C4-2B (cell line): Measurements from ENCODE around the gene ANTXRL.

Source experiments
- H3K27ac ChIP-seq: fragments of 450-650 bp; 2 replicates; pipeline ENCODE4 v1.5.1; 2017
- ZFX ChIP-seq: fragments of 450-650 bp; IDR thresholded peaks from 2 replicates; pipeline ENCODE4 v1.6.1; 2017
- TF ChIP-seq, protein P1 (sequence below): fragments of 450-650 bp; conservative IDR thresholded peaks from 2 replicates; pipeline ENCODE4 v1.5.1; 2017; ENCODE audit warnings: mild to moderate bottlenecking

Gene ANTXRL

DNA sequence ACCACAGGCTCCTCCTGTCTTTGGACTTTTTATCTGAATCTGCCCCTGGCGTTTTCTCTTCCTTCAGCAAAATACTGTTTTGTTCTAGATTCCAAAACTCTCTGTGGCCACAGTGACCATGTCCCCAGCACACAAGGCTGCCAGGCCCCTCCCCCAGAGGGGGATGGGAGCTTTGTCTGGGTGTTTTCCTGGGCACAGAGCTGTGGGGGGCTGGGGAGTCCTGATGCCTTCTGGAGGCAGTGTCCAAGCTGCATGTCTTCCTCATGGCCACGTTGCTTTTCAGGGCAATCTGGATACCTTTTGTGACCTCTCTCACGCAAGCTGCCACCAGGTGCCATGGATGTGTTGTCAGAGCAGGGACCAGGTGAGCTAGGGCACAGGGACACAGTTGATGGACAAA, 26.2 kb downstream of the ANTXRL start:
- no peak for TF ChIP-seq ZFX
- TF ChIP-seq, protein P1, sequence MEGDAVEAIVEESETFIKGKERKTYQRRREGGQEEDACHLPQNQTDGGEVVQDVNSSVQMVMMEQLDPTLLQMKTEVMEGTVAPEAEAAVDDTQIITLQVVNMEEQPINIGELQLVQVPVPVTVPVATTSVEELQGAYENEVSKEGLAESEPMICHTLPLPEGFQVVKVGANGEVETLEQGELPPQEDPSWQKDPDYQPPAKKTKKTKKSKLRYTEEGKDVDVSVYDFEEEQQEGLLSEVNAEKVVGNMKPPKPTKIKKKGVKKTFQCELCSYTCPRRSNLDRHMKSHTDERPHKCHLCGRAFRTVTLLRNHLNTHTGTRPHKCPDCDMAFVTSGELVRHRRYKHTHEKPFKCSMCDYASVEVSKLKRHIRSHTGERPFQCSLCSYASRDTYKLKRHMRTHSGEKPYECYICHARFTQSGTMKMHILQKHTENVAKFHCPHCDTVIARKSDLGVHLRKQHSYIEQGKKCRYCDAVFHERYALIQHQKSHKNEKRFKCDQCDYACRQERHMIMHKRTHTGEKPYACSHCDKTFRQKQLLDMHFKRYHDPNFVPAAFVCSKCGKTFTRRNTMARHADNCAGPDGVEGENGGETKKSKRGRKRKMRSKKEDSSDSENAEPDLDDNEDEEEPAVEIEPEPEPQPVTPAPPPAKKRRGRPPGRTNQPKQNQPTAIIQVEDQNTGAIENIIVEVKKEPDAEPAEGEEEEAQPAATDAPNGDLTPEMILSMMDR, result no peak
- no peak overlapping the region for H3K27ac ChIP-seq

DNA sequence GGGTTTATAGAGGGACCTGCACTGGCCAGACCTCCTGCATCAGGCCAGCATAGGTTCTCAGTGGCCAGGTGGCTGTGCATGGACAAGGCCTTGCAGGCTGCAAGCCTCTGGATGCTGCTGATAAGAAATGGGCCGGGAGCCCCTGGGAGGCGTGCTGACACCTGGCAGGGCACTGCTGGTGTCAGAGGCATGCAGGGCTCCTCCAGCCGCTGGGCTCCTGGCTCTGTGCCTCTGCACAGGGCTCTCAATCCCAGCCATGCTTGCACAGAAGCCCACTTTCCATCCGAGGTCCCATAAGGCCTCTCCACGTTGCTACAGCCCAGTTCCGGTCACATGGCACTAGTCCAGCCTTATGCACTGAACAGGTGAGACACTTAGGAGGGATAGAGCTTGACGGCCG, 27.3 kb downstream of the ANTXRL start:
- no peak for TF ChIP-seq ZFX
- TF ChIP-seq, protein P1, result no peak
- peak overlapping the region; percentile 77 for H3K27ac ChIP-seq

DNA sequence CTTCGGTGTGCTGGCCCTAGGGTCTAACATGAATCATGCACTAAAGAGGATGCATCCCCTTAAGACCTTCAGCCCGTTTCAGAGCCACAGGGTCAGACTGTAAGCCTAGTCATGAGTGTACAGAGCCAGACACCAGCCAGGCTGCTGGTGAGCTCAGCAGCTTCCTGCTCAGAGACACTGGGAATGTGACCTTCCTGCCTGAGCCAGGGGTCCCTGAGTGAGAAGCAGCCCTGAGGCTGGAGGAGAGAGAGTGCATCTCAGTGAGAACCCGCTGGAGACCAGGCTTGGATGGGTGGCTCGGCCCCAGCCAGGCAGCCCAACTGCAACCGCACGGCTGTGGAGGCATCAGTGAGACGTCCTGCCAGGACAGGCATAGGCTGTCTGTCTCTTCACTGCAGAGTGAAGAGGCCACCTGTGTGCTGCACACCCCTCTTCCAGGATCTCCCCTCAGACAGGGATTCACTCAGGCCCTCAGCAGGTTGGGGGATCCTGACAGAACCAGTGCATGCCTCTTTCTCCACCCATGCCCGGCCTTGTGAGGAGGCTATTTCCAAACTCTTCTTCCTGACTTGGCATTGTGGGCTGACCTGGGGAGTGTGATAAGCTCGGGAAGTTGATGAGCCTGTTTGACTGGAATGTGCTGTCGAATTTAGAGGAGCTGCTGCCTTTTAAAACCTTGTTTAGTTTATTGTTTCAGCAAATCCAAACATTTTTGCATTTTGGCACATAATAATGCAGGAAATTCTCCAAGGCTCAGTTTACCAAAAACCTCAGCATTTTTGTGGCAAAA, 28.5 kb downstream of the ANTXRL start:
- H3K27ac ChIP-seq, result peak overlapping the region; percentile 77

DNA sequence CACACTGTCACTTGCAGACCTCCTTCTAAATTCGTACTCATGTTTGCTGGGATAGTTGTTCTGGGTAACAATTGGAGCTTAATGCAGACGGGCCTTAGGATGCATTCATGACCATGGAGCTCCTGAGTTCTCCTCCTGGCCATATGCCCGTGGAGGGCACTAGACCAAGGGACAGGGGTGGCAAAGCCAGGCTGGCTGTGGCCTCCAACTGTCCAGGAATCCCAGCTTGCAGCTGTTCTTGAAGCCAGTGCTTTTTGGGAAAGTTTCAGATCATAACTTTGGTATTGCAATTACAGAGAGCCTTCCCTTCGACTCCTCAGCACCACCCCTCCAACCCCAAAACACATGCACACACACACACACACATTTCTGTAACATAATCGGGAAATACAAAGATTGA, 30.6 kb downstream of the ANTXRL start:
- TF ChIP-seq, protein P1, result no peak
- no peak for TF ChIP-seq ZFX
- no peak overlapping the region for H3K27ac ChIP-seq

DNA sequence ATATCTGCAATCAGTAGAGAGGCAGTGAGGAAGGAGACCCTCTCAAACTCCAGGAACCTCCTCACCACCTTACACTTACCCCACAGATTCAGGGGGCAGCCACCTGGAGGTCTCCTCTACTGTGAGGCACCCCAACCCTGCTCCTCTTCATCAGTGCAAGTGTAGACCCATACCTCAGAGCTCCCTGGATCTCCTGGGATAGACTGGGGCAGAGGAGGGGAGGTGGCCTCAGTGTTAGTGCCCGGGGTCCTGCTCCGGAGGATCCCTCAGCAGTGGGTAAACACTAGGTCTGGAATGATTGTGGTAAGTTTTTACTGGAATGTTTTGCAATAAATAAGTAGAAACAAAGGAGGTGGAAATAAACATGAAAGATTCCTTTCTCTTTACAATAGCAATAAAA, 31.1 kb downstream of the ANTXRL start:
- H3K27ac ChIP-seq, result no peak overlapping the region

DNA sequence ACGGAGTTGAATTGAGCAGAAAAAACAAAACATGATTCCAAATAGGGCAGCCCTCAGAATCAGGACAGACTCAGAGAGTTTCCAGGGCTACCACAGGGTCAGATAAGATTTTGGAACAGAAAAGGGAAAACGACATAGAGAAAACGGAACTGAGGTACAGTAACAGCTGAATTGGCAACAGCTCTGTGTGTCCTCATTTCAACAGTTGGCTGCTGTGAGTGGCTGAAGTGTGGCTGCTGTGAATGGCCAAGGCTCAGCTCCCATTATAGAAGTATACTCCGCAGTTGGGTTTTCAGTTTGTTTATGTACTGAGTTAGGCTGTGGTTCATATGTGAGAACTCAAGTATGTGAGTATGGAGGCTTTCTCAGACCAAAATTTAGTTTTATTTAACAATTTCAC, 32.0 kb downstream of the ANTXRL start:
- no peak overlapping the region for H3K27ac ChIP-seq
- no peak for TF ChIP-seq ZFX
- TF ChIP-seq, protein P1, result no peak

More for the DNA sequence above, 31.1 kb downstream of the ANTXRL start:
- no peak for TF ChIP-seq ZFX
- TF ChIP-seq, protein P1, result no peak

DNA sequence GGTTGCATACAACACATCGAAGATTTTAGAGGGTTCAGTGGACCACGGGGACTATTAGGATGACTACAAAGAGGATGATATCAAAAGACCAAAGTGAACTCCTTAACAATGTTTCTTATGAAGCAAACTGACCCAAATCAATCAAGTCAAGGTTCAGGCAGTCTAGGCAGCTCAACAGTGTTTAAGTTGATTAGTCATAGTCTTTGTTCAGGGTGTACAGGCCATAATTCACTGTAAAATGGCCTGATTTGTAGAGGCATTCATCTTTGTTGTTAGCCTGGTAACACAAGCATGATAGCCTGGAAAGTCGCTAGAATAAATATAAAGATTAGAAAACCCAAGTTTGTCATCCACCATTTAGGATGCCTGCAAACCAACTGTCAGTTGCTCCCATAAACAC, 32.6 kb downstream of the ANTXRL start:
- H3K27ac ChIP-seq, result no peak overlapping the region
- no peak for TF ChIP-seq ZFX
- TF ChIP-seq, protein P1, result no peak

DNA sequence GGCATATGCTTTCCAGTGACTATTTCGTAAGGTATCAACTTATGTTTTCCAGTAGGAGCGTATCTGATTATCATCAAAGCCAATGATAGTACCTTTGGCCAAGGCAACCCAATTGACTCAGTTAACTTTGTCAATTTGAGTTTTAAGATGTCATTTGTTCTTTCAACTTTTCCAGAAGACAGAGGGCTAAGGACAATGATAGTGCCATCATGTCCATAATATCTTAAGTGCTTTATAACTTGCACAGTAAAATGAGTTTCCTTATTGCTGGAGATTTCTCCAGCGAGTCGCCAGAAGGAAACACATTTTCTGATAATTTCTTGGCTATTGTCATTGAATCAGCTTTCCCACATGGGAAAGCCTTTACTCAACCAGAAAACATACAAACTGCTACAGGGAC, 35.0 kb downstream of the ANTXRL start:
- TF ChIP-seq, protein P1, result no peak
- no peak for TF ChIP-seq ZFX
- H3K27ac ChIP-seq, result no peak overlapping the region
